Measurements from ENCODE around the gene NELL1. TPM values are rescaled to one million over a fixed set of nuclear protein-coding genes. Genes with fewer than 3 reads are reported as not detected.

NELL1 gene
- total RNA-seq, 2 donors from 2014 or later: 1.8 to 10.3 TPM

DNA sequence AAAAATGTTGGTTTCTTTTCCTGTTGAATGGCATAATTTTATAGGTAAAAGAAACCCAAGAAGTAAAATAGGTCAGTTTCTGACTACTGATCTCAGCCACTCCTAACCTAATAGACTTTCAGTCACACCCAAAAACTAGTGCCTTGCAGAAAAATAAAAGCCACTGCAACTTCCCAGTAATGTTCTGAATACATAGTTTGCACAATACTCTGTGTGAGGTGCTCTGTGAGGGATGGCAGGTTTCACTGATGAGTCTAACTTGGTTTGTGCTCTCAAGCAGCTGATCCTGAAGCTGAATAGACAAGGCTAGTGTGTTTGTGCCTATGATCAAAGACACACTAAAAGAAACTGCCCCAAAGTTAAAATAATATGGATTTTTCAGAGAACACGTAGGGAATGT is 758.3 kb downstream of the NELL1 start:
- intact Hi-C loops (cut with DNase I): no loop called here
- H3K36me3 ChIP-seq: no peaks in the 10 kb centered on the region
- 65% methylated on average over 1 of the region's 1 CpG for WGBS
- H3K27ac ChIP-seq: no peak overlapping the region
- no peak for TF ChIP-seq POLR2A (IDR thresholded peaks at IDR 0.05)
- no peak for DNase-seq (ENCODE audit: low spot score)
- H3K4me3 ChIP-seq: no peak overlapping the region
- no peaks in the 10 kb centered on the region for H3K4me1 ChIP-seq (replicated peaks)
- H3K27me3 ChIP-seq (replicated peaks; ENCODE audit: insufficient read depth): no peaks in the 10 kb centered on the region
- no peaks in the 10 kb centered on the region for H3K9me3 ChIP-seq

DNA sequence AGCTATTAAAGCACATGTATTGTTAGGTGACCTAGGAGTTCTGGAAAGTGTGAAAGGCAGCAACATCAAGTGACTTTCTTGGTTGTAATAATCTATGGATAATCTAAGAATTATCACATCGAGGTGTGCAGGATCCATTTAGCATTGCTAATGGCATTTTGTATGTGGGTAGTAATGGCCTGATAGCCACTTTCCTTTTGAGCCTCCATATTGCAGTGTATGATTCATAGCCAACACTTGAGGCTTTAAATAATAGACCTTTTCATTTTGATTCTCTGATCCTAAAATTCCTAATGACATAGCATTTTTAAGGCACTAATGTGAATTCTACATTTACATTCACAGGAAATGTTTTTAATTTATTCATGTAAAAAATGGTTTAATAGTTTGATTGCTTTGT is 759.4 kb downstream of the NELL1 start:
- no peak overlapping the region for H3K4me3 ChIP-seq
- H3K36me3 ChIP-seq: no peaks in the 10 kb centered on the region
- intact Hi-C loops (cut with DNase I): no loop called here
- no peaks in the 10 kb centered on the region for H3K27me3 ChIP-seq (replicated peaks; ENCODE audit: insufficient read depth)
- no peak overlapping the region for H3K27ac ChIP-seq
- WGBS: 73% methylated on average over 1 of the region's 1 CpG
- DNase-seq (ENCODE audit: low spot score): no peak
- H3K4me1 ChIP-seq (replicated peaks): no peaks in the 10 kb centered on the region
- TF ChIP-seq POLR2AphosphoS5 (IDR thresholded peaks at IDR 0.05) (no peak), POLR2A (IDR thresholded peaks at IDR 0.05) (no peak)
- TF ChIP-seq, protein P1, sequence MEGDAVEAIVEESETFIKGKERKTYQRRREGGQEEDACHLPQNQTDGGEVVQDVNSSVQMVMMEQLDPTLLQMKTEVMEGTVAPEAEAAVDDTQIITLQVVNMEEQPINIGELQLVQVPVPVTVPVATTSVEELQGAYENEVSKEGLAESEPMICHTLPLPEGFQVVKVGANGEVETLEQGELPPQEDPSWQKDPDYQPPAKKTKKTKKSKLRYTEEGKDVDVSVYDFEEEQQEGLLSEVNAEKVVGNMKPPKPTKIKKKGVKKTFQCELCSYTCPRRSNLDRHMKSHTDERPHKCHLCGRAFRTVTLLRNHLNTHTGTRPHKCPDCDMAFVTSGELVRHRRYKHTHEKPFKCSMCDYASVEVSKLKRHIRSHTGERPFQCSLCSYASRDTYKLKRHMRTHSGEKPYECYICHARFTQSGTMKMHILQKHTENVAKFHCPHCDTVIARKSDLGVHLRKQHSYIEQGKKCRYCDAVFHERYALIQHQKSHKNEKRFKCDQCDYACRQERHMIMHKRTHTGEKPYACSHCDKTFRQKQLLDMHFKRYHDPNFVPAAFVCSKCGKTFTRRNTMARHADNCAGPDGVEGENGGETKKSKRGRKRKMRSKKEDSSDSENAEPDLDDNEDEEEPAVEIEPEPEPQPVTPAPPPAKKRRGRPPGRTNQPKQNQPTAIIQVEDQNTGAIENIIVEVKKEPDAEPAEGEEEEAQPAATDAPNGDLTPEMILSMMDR (IDR thresholded peaks at IDR 0.05): no peak
- H3K9me3 ChIP-seq: no peaks in the 10 kb centered on the region

DNA sequence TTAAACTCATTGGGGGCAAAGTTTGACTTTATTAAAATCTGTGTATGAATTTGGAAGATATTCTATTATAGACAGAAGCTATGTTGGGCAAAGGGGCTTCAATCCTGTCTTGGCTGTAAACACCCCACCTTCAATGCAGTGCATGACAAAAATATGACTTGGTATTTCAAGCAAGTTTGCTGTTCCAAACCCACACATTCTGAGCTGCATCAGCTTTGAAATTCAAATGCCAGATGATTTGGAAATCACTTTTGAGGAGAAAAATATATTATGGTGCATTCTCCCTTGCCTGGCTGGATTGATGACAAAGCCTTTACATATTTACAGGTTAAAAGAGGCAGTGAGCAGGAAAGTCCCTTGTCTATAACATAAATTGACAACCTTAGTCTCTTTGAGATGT is 760.0 kb downstream of the NELL1 start:
- Histone ChIP-seq H3K27ac (no peak overlapping the region), H3K9me3 (no peaks in the 10 kb centered on the region), H3K4me3 (no peak overlapping the region), H3K36me3 (no peaks in the 10 kb centered on the region), H3K27me3 (replicated peaks; ENCODE audit: insufficient read depth) (no peaks in the 10 kb centered on the region), H3K4me1 (replicated peaks) (no peaks in the 10 kb centered on the region)
- no peak for DNase-seq (ENCODE audit: low spot score)
- TF ChIP-seq, protein P1 (IDR thresholded peaks at IDR 0.05): no peak
- no peak for TF ChIP-seq POLR2A (IDR thresholded peaks at IDR 0.05)
- no peak for TF ChIP-seq POLR2AphosphoS5 (IDR thresholded peaks at IDR 0.05)
- intact Hi-C loops (cut with DNase I): no loop called here

DNA sequence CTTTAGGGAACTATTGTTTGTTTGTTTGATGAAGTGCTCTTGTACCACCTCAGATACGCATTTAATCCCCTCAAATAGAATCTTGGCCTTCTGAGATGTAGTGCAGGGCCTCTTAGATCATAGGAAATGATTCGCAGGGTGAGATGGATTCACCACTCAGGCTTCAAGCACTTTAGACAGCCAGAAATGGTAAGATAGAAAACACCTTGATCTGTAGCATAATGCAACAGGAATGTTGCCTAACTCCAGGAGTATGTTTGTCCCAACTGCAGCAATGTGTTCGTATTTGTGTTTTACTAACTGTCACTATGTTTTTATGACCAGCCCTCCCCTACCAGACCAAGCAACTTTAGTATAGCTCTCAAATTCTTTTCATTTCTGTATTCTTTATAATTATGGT is 761.2 kb downstream of the NELL1 start:
- no peak for TF ChIP-seq POLR2AphosphoS5 (IDR thresholded peaks at IDR 0.05)
- no peak for TF ChIP-seq POLR2A (IDR thresholded peaks at IDR 0.05)
- TF ChIP-seq, protein P1 (IDR thresholded peaks at IDR 0.05): no peak
- Histone ChIP-seq H3K27ac (no peak overlapping the region), H3K36me3 (no peaks in the 10 kb centered on the region), H3K9me3 (no peaks in the 10 kb centered on the region), H3K4me3 (no peak overlapping the region), H3K27me3 (replicated peaks; ENCODE audit: insufficient read depth) (no peaks in the 10 kb centered on the region), H3K4me1 (replicated peaks) (no peaks in the 10 kb centered on the region)
- intact Hi-C loops (cut with DNase I): no loop called here
- no peak for DNase-seq (ENCODE audit: low spot score)
- WGBS: 70% methylated on average over 3 of the region's 3 CpGs

DNA sequence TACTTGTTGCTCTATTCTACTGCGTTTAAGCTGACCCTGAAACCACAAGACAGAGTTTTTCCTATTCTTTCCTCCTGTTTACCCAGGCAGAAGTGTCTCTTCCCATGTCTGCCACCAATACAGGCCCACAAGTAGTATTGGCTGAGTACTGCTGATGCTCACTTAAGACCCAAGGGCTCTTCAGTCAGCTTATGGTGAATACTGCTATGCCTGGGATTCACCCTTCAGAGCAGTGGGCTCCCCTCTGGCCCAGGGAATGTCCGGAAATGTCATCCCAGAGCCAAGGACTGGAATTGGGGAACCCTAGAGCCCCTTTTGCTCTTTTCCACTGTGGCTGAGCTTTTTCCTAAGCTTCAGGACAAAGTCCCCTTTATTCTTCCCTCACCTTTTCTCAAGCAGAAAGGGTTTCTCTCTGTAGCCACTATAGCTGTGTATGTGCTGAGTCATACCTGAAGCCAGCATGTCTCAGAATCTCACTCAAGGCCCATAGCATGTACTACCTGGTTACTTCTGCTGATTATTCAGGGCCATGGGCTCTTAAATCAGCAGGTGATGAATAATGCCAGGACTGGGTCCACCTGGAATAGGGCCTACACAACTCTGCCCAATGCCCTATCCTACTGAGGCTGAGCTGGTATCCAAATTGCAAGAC is 777.7 kb downstream of the NELL1 start:
- H3K9me3 ChIP-seq: no peaks in the 10 kb centered on the region
- WGBS: 85% methylated on average over 2 of the region's 2 CpGs
- no peak for DNase-seq (ENCODE audit: low spot score)
- no peaks in the 10 kb centered on the region for H3K27me3 ChIP-seq (replicated peaks; ENCODE audit: insufficient read depth)
- TF ChIP-seq, protein P1 (IDR thresholded peaks at IDR 0.05): no peak
- TF ChIP-seq POLR2A (IDR thresholded peaks at IDR 0.05) (no peak), POLR2AphosphoS5 (IDR thresholded peaks at IDR 0.05) (no peak)
- no peak overlapping the region for H3K27ac ChIP-seq
- no peaks in the 10 kb centered on the region for H3K4me1 ChIP-seq (replicated peaks)
- H3K4me3 ChIP-seq: no peak overlapping the region
- intact Hi-C loops (cut with DNase I): no loop called here
- no peaks in the 10 kb centered on the region for H3K36me3 ChIP-seq

All from prostate gland (tissue), 2 donors.